GM12878 (cell line): ENCODE measurements around the gene RETSAT. TPM values are rescaled to one million over a fixed set of nuclear protein-coding genes. Genes with fewer than 3 reads are reported as not detected.

Experiments
- ATAC-seq: fragments of 200-7000 bp; cut with Tn5 transposase; 3 replicates; pipeline ENCODE4 v1.9.1; 2020; ENCODE audit warnings: mild to moderate bottlenecking, moderate library complexity
- BruUV-seq: library from RNA; stranded (reverse); fragments of 400-500 nt; replicated peaks from 2 replicates; lab custom pipeline; 2021; lab: Mats Ljungman, UMichigan
- CTCF ChIA-PET: fragments of 300-600 bp; sonication (Branson Sonifier 250); formaldehyde crosslinking; extraction: SDS; loops from one replicate; lab custom pipeline; 2021; ENCODE audit warnings: inconsistent platforms; lab: Yijun Ruan, JAX
- POLR2A ChIA-PET: fragments of 350-600 bp; formaldehyde crosslinking; extraction: SDS; loops from one replicate; lab custom pipeline; 2021; ENCODE audit warnings: inconsistent platforms; lab: Charles Lee
- RAD21 ChIA-PET: fragments of 300-600 bp; sonication (Branson Sonifier 250); formaldehyde crosslinking; loops from one replicate; lab custom pipeline; 2023; ENCODE audit warnings: antibody characterized with exemption; ENCODE audit not compliant: unreplicated experiment; lab: Charles Lee
- SMC1A ChIA-PET: fragments of 300-600 bp; sonication (Branson Sonifier 250); formaldehyde crosslinking; loops from one replicate; lab custom pipeline; 2023; ENCODE audit not compliant: unreplicated experiment, uncharacterized antibody; lab: Charles Lee
- DNase-seq: peaks from one replicate; pipeline ENCODE4 v3.0.0-alpha.2; 2011; ENCODE audit warnings: low read depth, low spot score
- FAIRE-seq: peaks from 3 replicates; lab custom pipeline; 2011; peaks lifted over from hg19 to GRCh38; lab: Jason Lieb, UNC
- H2AFZ ChIP-seq: 2 replicates; pipeline ENCODE4 v1.6.0; 2011; ENCODE audit warnings: low read depth, low read length, control low read depth; ENCODE audit not compliant: control insufficient read depth
- H3K27ac ChIP-seq: 2 replicates; pipeline ENCODE4 v1.5.1; 2011; ENCODE audit warnings: control low read depth; ENCODE audit not compliant: control insufficient read depth, insufficient read depth
- H3K27me3 ChIP-seq, 2 experiments: replicated peaks in 1 of 2; 2 replicates each; pipeline versions ENCODE4 v1.6.0 to v1.6.1; 2011; ENCODE audit warnings: low read length in 1 of 2; ENCODE audit not compliant: control insufficient read depth in 2 of 2, insufficient read depth in 2 of 2
- H3K36me3 ChIP-seq, 2 experiments: 2 replicates each; pipeline ENCODE4 v1.5.1; 2011; ENCODE audit warnings: low read length in 1 of 2; ENCODE audit not compliant: control insufficient read depth in 2 of 2, insufficient read depth in 2 of 2
- H3K4me1 ChIP-seq: 2 replicates; pipeline ENCODE4 v1.6.1; 2011; ENCODE audit warnings: mild to moderate bottlenecking, low read length, moderate library complexity, mixed read lengths; ENCODE audit not compliant: control insufficient read depth, insufficient read depth
- H3K4me2 ChIP-seq: 2 replicates; pipeline ENCODE4 v1.6.0; 2011; ENCODE audit warnings: control low read depth; ENCODE audit not compliant: control insufficient read depth, insufficient read depth
- H3K4me3 ChIP-seq: fragments of 200-600 bp; sonication (generic); 2 replicates; pipeline ENCODE4 v1.5.1; 2016
- H3K79me2 ChIP-seq: 2 replicates; pipeline ENCODE4 v1.6.0; 2011; ENCODE audit warnings: low read length; ENCODE audit not compliant: control insufficient read depth, insufficient read depth
- H3K9ac ChIP-seq: 2 replicates; pipeline ENCODE4 v1.8.0; 2011; ENCODE audit warnings: low read length, control low read depth, mixed read lengths; ENCODE audit not compliant: control insufficient read depth, insufficient read depth
- H3K9me3 ChIP-seq: replicated peaks from 3 replicates; pipeline ENCODE4 v1.5.1; 2011; ENCODE audit warnings: mild to moderate bottlenecking, low read length; ENCODE audit not compliant: control insufficient read depth, insufficient read depth
- H4K20me1 ChIP-seq: 2 replicates; pipeline ENCODE4 v1.6.0; 2011; ENCODE audit not compliant: control insufficient read depth, insufficient read depth
- EGR1 ChIP-seq, 2 experiments: IDR thresholded peaks; 1 replicate in 1 of 2; 2 replicates in 1 of 2; pipeline ENCODE4 v1.6.1; 2011 to 2012; ENCODE audit warnings: low read depth in 2 of 2, low read length in 2 of 2, borderline replicate concordance in 1 of 2, mild to moderate bottlenecking in 1 of 2, moderate library complexity in 1 of 2
- EP300 ChIP-seq, 2 experiments: fragments of 150-350 bp in 1 of 2; IDR thresholded peaks; 2 replicates each; pipeline ENCODE4 v1.6.1; 2011 to 2012; ENCODE audit warnings: low read depth in 2 of 2, low read length in 2 of 2, borderline replicate concordance in 1 of 2, improper control_type of control experiment in 1 of 2, inconsistent platforms in 1 of 2; ENCODE audit not compliant: control insufficient read depth in 1 of 2
- ETV6 ChIP-seq, 2 experiments: fragments of 450-650 bp in 1 of 2; IDR thresholded peaks in 1 of 2; conservative IDR thresholded peaks in 1 of 2; 2 replicates each; pipeline ENCODE4 v1.6.1; 2014; ENCODE audit warnings: antibody characterized with exemption in 1 of 2, borderline replicate concordance in 1 of 2, low read depth in 1 of 2, mild to moderate bottlenecking in 1 of 2, moderate library complexity in 1 of 2
- IKZF1 ChIP-seq: fragments of 450-650 bp; conservative IDR thresholded peaks from 2 replicates; pipeline ENCODE4 v1.6.1; 2017; ENCODE audit warnings: antibody characterized with exemption, mild to moderate bottlenecking
- KLF5 ChIP-seq: fragments of 450-650 bp; IDR thresholded peaks from 2 replicates; pipeline ENCODE4 v1.6.1; 2014; ENCODE audit warnings: mild to moderate bottlenecking; ENCODE audit not compliant: partially characterized antibody
- PKNOX1 ChIP-seq: fragments of 450-650 bp; IDR thresholded peaks from 2 replicates; pipeline ENCODE4 v1.6.1; 2016; ENCODE audit warnings: mild to moderate bottlenecking
- POLR2A ChIP-seq: IDR thresholded peaks from 2 replicates; pipeline ENCODE4 v1.6.1; 2011; ENCODE audit warnings: low read depth, mild to moderate bottlenecking, low read length
- RUNX3 ChIP-seq: IDR thresholded peaks from 2 replicates; pipeline ENCODE4 v1.6.1; 2012; ENCODE audit warnings: low read length, inconsistent platforms
- SPI1 ChIP-seq: IDR thresholded peaks from 2 replicates; pipeline ENCODE4 v1.6.1; 2011; ENCODE audit warnings: low read depth, mild to moderate bottlenecking, low read length, moderate library complexity, borderline replicate concordance; ENCODE audit not compliant: insufficient read depth
- YBX1 ChIP-seq: fragments of 450-650 bp; IDR thresholded peaks from 2 replicates; pipeline ENCODE4 v1.6.1; 2016; ENCODE audit warnings: antibody characterized with exemption
- WGBS: methylation state at CpG from one replicate; pipeline ENCODE4 v1.1.6; 2016; ENCODE audit warnings: low lambda C conversion rate; ENCODE audit not compliant: insufficient replicate concordance, insufficient coverage; ENCODE audit errors: missing lambda C conversion rate; 5-methylcytosine and 5-hydroxymethylcytosine counted together
- in situ Hi-C: fragments of 300-500 bp; cut with MboI; formaldehyde crosslinking; loops from 9 replicates; pipeline ENCODE4 v1.14.3; 2018; ENCODE audit warnings: mixed read lengths
- intact Hi-C: fragments of 100-400 bp; cut with micrococcal nuclease; formaldehyde crosslinking; loops from one replicate; pipeline ENCODE4 v1.14.2; 2022; ENCODE audit not compliant: unreplicated experiment
- polyA plus RNA-seq, 11 experiments: library from polyadenylated mRNA; depleted of rRNA in 4 of 11; unstranded in 6 of 11; stranded (reverse) in 5 of 11; fragments of >200 nt; fragmentation: Nextera tagmentation in 4 of 11; fragmentation: Illumina TruSeq in 1 of 11; extraction: Ambion mirVana in 4 of 11; extraction: Trizol in 1 of 11; gene quantifications; 1 replicate in 1 of 11; 2 replicates in 10 of 11; pipeline versions ENCODE4 v1.2.1 to v1.2.3, GENCODE V29; 2011 to 2016; ENCODE audit warnings: inconsistent platforms in 2 of 11, missing spikeins in 2 of 11, low read depth in 1 of 11
- total RNA-seq, 4 experiments: library from RNA; depleted of rRNA in 3 of 4; stranded (reverse); fragments of >200 nt in 3 of 4; fragmentation: Illumina TruSeq in 1 of 4; extraction: Trizol in 1 of 4; gene quantifications; 2 replicates each; pipeline versions ENCODE4 v1.2.1 to v1.2.3, GENCODE V29; 2013 to 2021

Gene RETSAT
- total and polyA plus RNA-seq, 10 of the 15 experiments (the other 5 are each of a cell fraction or from before 2014, with no cell fraction given), result 3.3 to 28.8 (median 22.0) TPM

GRCh38 chr2:85308896-85309555 lies 45.3 kb downstream of the RETSAT start (continued):
- TF ChIP-seq SPI1, result no peak
- TF ChIP-seq PKNOX1, result no peak
- TF ChIP-seq KLF5, result no peak
- no peak for TF ChIP-seq ETV6 (conservative IDR thresholded peaks at IDR 0.05 in 1 of 2, IDR thresholded peaks at IDR 0.05 in 1 of 2; ENCODE audit: borderline replicate concordance in 1 of 2, low read depth in 1 of 2)
- no peak; the same call in 1 of the 2 replicates for TF ChIP-seq POLR2A
- TF ChIP-seq IKZF1, result no peak
- no peak for TF ChIP-seq RUNX3
- TF ChIP-seq YBX1, result no peak

DNA sequence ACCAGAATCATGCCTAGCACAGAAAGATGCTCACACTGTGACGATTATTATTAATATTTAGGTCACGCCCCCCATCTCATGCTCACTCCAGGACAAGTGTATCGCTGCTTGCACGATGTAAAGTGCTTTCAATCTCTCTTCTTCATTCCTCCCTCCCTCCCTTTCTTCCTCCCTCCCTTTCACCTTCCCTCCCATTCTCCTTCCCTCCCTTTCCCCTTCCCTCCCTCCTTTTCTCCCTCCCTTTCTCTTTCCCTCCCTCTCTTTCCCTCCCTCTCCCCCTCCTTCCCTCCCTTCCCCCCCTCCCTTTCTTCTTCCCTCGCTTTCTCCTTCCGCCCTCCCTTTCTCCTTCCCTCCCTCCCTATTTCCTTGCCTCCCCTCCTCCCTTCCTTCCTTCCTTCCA lies 46.1 kb downstream of the RETSAT start:
- WGBS, result 50% methylated on average over 4 of the region's 6 CpGs
- Histone ChIP-seq H3K9ac (no peak overlapping the region), H2AFZ (no peak overlapping the region), H3K4me2 (no peak overlapping the region), H3K79me2 (no peaks in the 10 kb centered on the region), H3K36me3 (no peaks in the 10 kb centered on the region), H3K27me3 (no peaks in the 10 kb centered on the region; a peak in 1 of 4 replicates), H3K9me3 (no peaks in the 10 kb centered on the region), H3K4me1 (peaks cover 19% of the 10 kb centered on the region), H3K4me3 (no peak overlapping the region), H4K20me1 (no peaks in the 10 kb centered on the region), H3K27ac (no peak overlapping the region)
- FAIRE-seq, result no peak
- intact Hi-C loops (no loop called here), in situ Hi-C loops (no loop called here)
- SMC1A ChIA-PET, result interaction anchor here (1.3 kb wide), 1 partner anchor 11 kb away, joined by 3 read pairs; no protein-coding TSS in a partner anchor
- no peak for ATAC-seq
- BruUV-seq, result no TSS peak
- POLR2A ChIA-PET, result no interaction called here
- RAD21 ChIA-PET, result no interaction called here
- CTCF ChIA-PET, result interaction anchor here (1.2 to 3.2 kb wide), 2 partner anchors 9 to 11 kb away, joined by 3 to 27 read pairs; no protein-coding TSS in a partner anchor
- no peak for DNase-seq
- TF ChIP-seq EP300 (IDR thresholded peaks at IDR 0.05; ENCODE audit: borderline replicate concordance in 1 of 2, control insufficient read depth in 1 of 2, low read depth in 2 of 2, low read length in 2 of 2) (no peak), EGR1 (IDR thresholded peaks at IDR 0.05; ENCODE audit: borderline replicate concordance in 1 of 2, low read depth in 2 of 2, low read length in 2 of 2) (no peak)
